ENCODE results near the gene SERAC1.

DNA sequence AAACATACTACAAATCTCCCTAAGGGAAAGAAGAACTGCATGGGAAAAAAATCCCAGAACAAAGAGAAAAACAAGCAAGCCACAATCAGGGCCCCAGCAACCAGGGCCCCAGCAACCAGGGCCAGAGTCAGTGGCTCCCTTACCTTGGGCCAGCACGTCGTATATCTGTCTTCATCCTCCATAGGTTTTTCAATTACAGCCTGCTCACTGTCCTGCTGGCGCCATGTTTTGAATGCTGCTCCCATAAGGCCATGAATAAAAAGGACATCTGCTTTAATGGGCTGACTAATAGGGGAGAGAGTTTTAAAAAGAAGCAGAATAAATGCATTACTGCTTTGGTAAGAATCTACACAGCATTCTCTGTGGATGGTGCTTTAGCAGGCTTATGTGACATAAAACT, 49.2 kb downstream of the SERAC1 start:
- TF ChIP-seq EZH2 (IDR thresholded peaks at IDR 0.05): no peak
- no peak for TF ChIP-seq POLR2AphosphoS5 (IDR thresholded peaks at IDR 0.05; ENCODE audit: borderline replicate concordance, low read depth, low read length)
- no peak for TF ChIP-seq FOXP2 (optimal IDR thresholded peaks at IDR 0.05; ENCODE audit: control extremely low read depth, extremely low read length, insufficient read depth)
